ENCODE measurements around the gene ANO1. TPM values are rescaled to one million over a fixed set of nuclear protein-coding genes. Genes with fewer than 3 reads are reported as not detected.

The ANO1 gene
- total RNA-seq, 1 experiment from 2014 or later: 10.9 TPM

GRCh38 chr11:70059971-70060370, 18.1 kb upstream of the ANO1 start:
- H3T11ph ChIP-seq (ENCODE audit: low read length): no peak overlapping the region
- no peak overlapping the region for H4K8ac ChIP-seq (replicated peaks; ENCODE audit: insufficient read length, low read depth, low read length)
- H3K4me2 ChIP-seq (ENCODE audit: insufficient read depth, insufficient read length, low read length): no peak overlapping the region
- H3K4me1 ChIP-seq (ENCODE audit: insufficient read depth, low read length): no peaks in the 10 kb centered on the region
- no peaks in the 10 kb centered on the region for H3K9me3 ChIP-seq (ENCODE audit: control insufficient read depth, low read depth, low read length)
- H3K56ac ChIP-seq (ENCODE audit: insufficient read length, low read depth, low read length): no peak overlapping the region
- H3K4ac ChIP-seq (ENCODE audit: low read depth, low read length): no peak overlapping the region
- no peak overlapping the region for H3K27ac ChIP-seq (ENCODE audit: insufficient read length, low read depth, low read length)
- H2BK15ac ChIP-seq (ENCODE audit: low read depth, low read length): no peak overlapping the region
- H3K18ac ChIP-seq (ENCODE audit: insufficient read length, low read depth, low read length): no peak overlapping the region
- H4K91ac ChIP-seq (ENCODE audit: insufficient read length, low read depth, low read length): no peak overlapping the region
- no peak overlapping the region for H2AK5ac ChIP-seq (ENCODE audit: insufficient read length, low read length)
- no peaks in the 10 kb centered on the region for H3K23me2 ChIP-seq (ENCODE audit: insufficient read length, low read depth, low read length, poor library complexity, severe bottlenecking)
- no peak overlapping the region for H3K9ac ChIP-seq (ENCODE audit: extremely low read depth, insufficient read length, low read length)
- H4K5ac ChIP-seq (ENCODE audit: insufficient read length, low read depth, low read length): no peak overlapping the region
- H3K9me3 Mint-ChIP-seq: peaks cover 21 to 23% of the 10 kb centered on the region in 2 experiments
- WGBS (ENCODE audit: extremely low coverage, insufficient read length, low lambda C conversion rate): no CpG with 5 or more reads among the region's 5 CpGs
- no peak overlapping the region for H3K23ac ChIP-seq (ENCODE audit: insufficient read length, low read depth, low read length)
- no peak overlapping the region for H2BK12ac ChIP-seq (ENCODE audit: insufficient read length, low read depth, low read length)
- no peak overlapping the region for H3K27ac Mint-ChIP-seq
- no peaks in the 10 kb centered on the region for H3K27me3 ChIP-seq (ENCODE audit: insufficient read depth, low read length)
- peaks cover 0 to 12% (median 3%) of the 10 kb centered on the region in 3 experiments; a peak in 6 of 7 replicates for H3K36me3 Mint-ChIP-seq (ENCODE audit: insufficient read depth in 1 of 3, low read depth in 3 of 3)
- no peak overlapping the region for H3K4me3 Mint-ChIP-seq
- peaks cover 15% of the 10 kb centered on the region for H3K27me3 Mint-ChIP-seq (ENCODE audit: low read depth)
- H2BK5ac ChIP-seq (ENCODE audit: insufficient read length, low read length): no peak overlapping the region
- no peak overlapping the region for H2BK20ac ChIP-seq (ENCODE audit: low read depth, low read length, poor library complexity, severe bottlenecking)
- no peaks in the 10 kb centered on the region for H3K79me1 ChIP-seq (ENCODE audit: insufficient read depth, low read depth, low read length, poor library complexity, severe bottlenecking)
- H3K4me1 Mint-ChIP-seq: peaks cover 9% of the 10 kb centered on the region in 2 experiments; a peak in 3 of 4 replicates
- H2AFZ ChIP-seq (ENCODE audit: low read length): no peak overlapping the region
- H2BK120ac ChIP-seq (ENCODE audit: low read depth, low read length, poor library complexity, severe bottlenecking): no peak overlapping the region
- H4K20me1 ChIP-seq (ENCODE audit: control insufficient read depth, insufficient read depth, insufficient read length): no peaks in the 10 kb centered on the region
- TF ChIP-seq, protein P1, sequence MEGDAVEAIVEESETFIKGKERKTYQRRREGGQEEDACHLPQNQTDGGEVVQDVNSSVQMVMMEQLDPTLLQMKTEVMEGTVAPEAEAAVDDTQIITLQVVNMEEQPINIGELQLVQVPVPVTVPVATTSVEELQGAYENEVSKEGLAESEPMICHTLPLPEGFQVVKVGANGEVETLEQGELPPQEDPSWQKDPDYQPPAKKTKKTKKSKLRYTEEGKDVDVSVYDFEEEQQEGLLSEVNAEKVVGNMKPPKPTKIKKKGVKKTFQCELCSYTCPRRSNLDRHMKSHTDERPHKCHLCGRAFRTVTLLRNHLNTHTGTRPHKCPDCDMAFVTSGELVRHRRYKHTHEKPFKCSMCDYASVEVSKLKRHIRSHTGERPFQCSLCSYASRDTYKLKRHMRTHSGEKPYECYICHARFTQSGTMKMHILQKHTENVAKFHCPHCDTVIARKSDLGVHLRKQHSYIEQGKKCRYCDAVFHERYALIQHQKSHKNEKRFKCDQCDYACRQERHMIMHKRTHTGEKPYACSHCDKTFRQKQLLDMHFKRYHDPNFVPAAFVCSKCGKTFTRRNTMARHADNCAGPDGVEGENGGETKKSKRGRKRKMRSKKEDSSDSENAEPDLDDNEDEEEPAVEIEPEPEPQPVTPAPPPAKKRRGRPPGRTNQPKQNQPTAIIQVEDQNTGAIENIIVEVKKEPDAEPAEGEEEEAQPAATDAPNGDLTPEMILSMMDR (conservative IDR thresholded peaks at IDR 0.05): no peak
- H3K14ac ChIP-seq (ENCODE audit: insufficient read depth, low read length): no peak overlapping the region
- H3K79me2 ChIP-seq (ENCODE audit: insufficient read depth, low read length): no peaks in the 10 kb centered on the region
- DNase-seq: no peak

Data from H9 (cell line).